Activated T-cell treated with anti-CD3 and anti-CD28 coated beads, Interleukin-2, amount 50 U/mL, for 24 hours (primary cell): Measurements from ENCODE around the gene DUSP2.
"Not testable (repeated sequence)": the region's sequence is repeated elsewhere in the genome, so short reads cannot be mapped to it uniquely, and the experiment has no call there.

ENCODE experiments used
- DNase-seq: peaks from one replicate; pipeline ENCODE4 v3.0.0-alpha.2; 2020
- H3K27ac Mint-ChIP-seq: 2 replicates; pipeline ENCODE4 v1.8.0; 2020; ENCODE audit warnings: mild to moderate bottlenecking, mixed read lengths
- H3K27me3 Mint-ChIP-seq: 2 replicates; pipeline ENCODE4 v1.8.0; 2020; ENCODE audit warnings: mixed read lengths
- H3K36me3 Mint-ChIP-seq: 2 replicates; pipeline ENCODE4 v1.8.0; 2020; ENCODE audit warnings: low read depth, mixed read lengths
- H3K4me1 Mint-ChIP-seq: 2 replicates; pipeline ENCODE4 v1.8.0; 2020; ENCODE audit warnings: low read depth, mixed read lengths
- H3K4me3 Mint-ChIP-seq: 2 replicates; pipeline ENCODE4 v1.8.0; 2020; ENCODE audit warnings: mild to moderate bottlenecking, moderate library complexity, mixed read lengths
- H3K9me3 Mint-ChIP-seq: 2 replicates; pipeline ENCODE4 v1.8.0; 2020; ENCODE audit warnings: mixed read lengths

DUSP2 gene

DNA sequence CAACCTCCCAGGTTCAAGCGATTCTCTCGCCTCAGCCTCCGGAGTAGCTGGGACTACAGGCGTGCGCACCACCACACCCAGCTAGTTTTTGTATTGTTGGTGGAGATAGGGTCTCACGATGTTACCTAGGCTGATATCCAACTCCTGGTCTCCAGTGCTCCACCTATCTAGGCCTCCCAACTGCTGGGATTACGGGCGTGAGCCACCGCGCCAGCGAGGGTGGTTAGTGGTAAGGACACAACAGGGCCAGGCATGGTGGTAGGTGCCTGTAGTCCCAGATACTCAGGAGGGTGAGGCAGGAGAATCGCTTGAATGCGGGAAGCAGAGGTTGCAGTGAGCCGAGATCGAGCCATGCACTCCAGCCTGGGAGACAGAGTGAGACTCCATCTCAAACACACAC lies 26.6 kb upstream of the DUSP2 start:
- no peak for DNase-seq
- Mint-ChIP-seq H3K27ac (peak overlapping the region; percentile 45), H3K9me3 (peaks cover 4% of the 10 kb centered on the region), H3K27me3 (no peaks in the 10 kb centered on the region), H3K36me3 (no peaks in the 10 kb centered on the region), H3K4me3 (no peak overlapping the region), H3K4me1 (peaks cover 49% of the 10 kb centered on the region)

DNA sequence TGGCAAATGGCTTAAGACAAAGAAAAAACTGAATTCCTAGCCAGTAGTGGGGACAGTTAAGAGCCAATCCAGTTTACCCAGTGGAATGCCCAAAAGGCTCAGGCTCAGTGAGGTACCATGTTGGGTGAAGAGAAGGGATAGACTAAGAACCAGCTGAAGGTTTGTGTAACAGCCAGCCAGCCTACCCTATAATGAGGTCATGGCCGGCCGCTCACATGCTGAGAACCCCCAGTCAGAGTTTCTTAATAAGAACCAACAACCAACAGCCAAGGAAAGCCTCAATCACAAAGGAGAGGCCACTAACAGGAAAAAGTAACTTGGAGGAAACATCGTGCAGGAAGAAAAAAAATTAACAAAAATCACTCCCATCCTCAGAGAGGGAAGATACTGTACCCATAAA lies 25.4 kb upstream of the DUSP2 start:
- H3K4me1 Mint-ChIP-seq, result peaks cover 53% of the 10 kb centered on the region
- DNase-seq, result no peak
- peak overlapping the region; percentile 28 for H3K27ac Mint-ChIP-seq
- no peaks in the 10 kb centered on the region for H3K36me3 Mint-ChIP-seq
- H3K9me3 Mint-ChIP-seq, result peaks cover 4% of the 10 kb centered on the region
- no peaks in the 10 kb centered on the region for H3K27me3 Mint-ChIP-seq
- H3K4me3 Mint-ChIP-seq, result no peak overlapping the region

DNA sequence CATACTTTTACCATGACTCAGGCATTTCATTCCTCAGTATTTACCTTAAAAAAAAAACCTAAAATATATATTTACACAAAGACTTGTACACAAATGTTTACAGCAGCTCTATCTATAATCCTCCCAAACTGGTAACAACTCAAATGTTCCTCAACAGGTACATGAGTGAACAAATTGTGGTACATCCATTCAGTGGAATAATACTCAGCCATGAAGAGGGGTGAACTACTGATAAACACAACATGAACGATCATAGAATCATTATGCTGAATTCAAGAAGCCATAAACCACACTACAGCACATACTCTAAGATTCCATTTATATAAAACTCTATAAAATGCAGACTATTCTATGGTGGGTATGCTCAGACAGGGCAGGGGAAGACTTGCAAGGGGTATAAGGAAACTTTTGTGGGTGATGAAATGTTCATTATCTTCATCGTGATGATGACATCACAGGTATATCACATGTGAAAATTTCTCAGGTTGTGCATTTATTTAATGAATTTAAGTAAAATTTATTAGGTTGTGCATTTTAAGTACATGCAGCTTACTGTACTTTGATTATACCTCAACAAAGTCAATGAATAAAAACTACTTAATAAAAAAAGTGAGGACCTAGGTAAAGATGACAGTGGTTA lies 24.7 kb upstream of the DUSP2 start:
- Mint-ChIP-seq H3K27ac (no peak overlapping the region), H3K36me3 (no peaks in the 10 kb centered on the region), H3K4me3 (no peak overlapping the region), H3K4me1 (peaks cover 56% of the 10 kb centered on the region), H3K9me3 (peaks cover 4% of the 10 kb centered on the region), H3K27me3 (no peaks in the 10 kb centered on the region)
- no peak for DNase-seq

DNA sequence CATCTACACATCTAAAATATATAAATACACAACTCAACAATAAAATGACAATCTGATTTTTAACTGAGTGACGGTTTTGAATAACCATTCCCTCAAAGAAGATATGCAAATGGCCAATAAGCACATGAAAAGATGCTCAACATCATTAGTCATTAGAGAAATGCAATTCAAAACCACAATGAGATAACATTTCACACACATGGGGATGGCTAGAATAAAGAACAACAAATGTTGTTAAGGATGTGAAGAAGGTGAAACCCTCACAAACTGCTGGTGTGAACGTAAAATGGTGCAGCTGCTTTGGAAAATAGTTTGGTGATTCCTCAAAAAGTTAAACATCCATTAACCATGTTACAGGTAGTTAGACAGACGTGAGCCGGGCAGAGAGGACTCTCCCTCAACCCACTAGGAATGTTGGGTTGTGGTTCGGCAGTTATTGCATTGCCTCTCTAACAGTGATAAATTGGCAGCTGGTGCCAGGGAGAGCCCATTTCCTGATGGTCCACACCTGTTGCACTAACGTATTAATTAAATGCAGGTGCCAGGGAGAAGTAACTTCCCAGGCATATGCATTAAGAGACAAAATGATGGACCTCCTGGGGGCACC lies 22.3 kb upstream of the DUSP2 start:
- Mint-ChIP-seq H3K4me1 (peaks cover 67% of the 10 kb centered on the region), H3K27ac (peak overlapping the region; percentile 73)

DNA sequence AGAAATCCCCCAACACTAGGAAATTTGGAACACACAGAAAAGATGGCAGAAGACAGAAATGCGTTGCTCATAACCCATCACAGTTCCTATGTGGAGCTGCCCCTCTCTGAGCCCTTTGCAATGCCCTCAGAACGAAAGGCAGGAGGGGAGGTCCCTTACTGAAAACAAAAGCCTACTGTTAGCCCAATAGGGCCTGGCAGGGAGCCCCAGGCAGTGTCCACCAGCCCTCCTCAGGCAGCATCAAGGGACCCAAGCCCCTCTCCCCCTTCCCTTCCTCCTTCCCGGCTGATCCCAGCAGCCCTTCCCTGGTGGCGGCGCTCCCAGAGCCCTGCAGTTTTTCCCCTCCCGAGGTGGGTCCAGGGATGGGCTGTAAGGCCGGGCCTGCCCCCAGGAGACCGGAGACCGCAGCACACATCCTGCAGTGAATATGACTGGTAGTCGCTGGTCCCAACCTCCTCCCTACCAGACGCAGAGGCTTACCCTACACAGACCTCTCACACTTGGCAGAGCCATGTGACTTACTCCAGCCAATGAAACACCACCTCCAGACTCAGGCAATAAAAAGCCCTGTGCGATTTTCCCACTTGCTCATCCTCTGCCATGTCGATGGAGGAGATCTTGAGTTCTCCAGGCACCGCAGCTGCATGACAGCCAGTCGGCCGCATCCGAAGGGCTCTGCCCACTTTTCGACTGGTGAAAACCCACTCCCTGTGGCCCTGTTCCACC lies 19.4 kb upstream of the DUSP2 start:
- H3K27ac Mint-ChIP-seq, result peak overlapping the region; percentile 99
- H3K4me1 Mint-ChIP-seq, result peaks cover 82% of the 10 kb centered on the region
- no peaks in the 10 kb centered on the region for H3K27me3 Mint-ChIP-seq
- peak; percentile 84 for DNase-seq
- H3K4me3 Mint-ChIP-seq, result peak overlapping the region; percentile 75
- peaks cover 5% of the 10 kb centered on the region for H3K36me3 Mint-ChIP-seq
- H3K9me3 Mint-ChIP-seq, result peaks cover 10% of the 10 kb centered on the region

More for the DNA sequence above, 22.3 kb upstream of the DUSP2 start:
- peaks cover 4% of the 10 kb centered on the region for H3K9me3 Mint-ChIP-seq
- no peaks in the 10 kb centered on the region for H3K27me3 Mint-ChIP-seq
- no peaks in the 10 kb centered on the region for H3K36me3 Mint-ChIP-seq
- no peak overlapping the region for H3K4me3 Mint-ChIP-seq
- no peak for DNase-seq

DNA sequence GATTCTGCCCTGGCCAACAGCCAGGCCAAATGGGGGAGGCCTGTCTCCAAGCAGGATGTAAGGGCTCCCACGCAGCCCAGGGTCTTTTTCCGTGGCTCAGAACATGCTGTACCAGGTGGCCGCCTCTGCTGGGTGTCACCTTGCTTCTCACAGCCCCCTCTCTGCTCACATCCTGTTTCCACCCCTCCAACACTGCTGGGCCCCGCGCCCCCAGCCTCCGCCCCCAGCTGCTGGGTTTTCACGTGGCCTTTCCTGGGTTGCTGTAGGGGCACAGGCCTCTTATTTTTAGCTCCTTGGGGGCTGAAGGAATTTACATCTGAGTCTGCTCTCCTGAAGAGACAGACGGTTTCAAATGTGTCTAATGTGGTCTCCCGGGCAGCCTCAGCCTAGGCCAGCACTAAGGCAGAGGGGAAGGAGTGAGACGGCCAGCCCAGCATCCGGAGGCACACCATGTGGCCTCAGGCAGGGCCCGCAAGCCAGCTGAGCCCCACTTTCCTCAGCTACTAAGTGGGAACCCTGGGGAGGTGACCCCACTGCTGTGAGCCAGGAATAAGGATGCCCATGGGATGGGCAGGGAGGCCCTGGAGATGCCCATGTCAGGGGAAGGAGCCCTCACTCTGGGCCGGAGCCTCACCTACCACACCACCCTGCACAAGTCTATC lies 18.7 kb upstream of the DUSP2 start:
- peak; percentile 91 for DNase-seq

DNA sequence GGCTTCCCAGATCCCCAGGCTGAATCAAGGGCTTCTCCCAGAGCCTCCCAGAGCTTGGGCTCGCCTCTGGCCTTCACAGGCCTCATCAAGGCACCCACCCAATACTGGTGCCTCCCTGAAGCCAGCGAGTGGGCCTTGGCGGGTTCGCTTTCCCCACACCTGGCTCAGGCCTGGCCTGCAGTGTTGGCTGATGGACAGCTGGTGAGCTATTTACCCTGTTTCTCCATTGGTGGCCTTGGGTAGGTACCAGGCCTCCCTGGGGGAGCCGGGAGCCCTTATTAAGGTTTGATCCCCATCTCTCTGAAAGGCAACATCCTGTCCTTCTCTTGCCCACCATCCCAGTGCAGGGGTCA lies 18.2 kb upstream of the DUSP2 start:
- DNase-seq, result no peak
- H3K36me3 Mint-ChIP-seq, result peaks cover 5% of the 10 kb centered on the region
- peaks cover 85% of the 10 kb centered on the region for H3K4me1 Mint-ChIP-seq
- H3K27me3 Mint-ChIP-seq, result no peaks in the 10 kb centered on the region
- H3K4me3 Mint-ChIP-seq, result peak overlapping the region; percentile 75
- peak overlapping the region; percentile 99 for H3K27ac Mint-ChIP-seq
- H3K9me3 Mint-ChIP-seq, result peaks cover 7% of the 10 kb centered on the region

More for the DNA sequence above, 18.7 kb upstream of the DUSP2 start:
- peaks cover 83% of the 10 kb centered on the region for H3K4me1 Mint-ChIP-seq
- peaks cover 5% of the 10 kb centered on the region for H3K36me3 Mint-ChIP-seq
- H3K27me3 Mint-ChIP-seq, result no peaks in the 10 kb centered on the region
- peaks cover 7% of the 10 kb centered on the region for H3K9me3 Mint-ChIP-seq
- H3K4me3 Mint-ChIP-seq, result peak overlapping the region; percentile 75
- H3K27ac Mint-ChIP-seq, result peak overlapping the region; percentile 99

DNA sequence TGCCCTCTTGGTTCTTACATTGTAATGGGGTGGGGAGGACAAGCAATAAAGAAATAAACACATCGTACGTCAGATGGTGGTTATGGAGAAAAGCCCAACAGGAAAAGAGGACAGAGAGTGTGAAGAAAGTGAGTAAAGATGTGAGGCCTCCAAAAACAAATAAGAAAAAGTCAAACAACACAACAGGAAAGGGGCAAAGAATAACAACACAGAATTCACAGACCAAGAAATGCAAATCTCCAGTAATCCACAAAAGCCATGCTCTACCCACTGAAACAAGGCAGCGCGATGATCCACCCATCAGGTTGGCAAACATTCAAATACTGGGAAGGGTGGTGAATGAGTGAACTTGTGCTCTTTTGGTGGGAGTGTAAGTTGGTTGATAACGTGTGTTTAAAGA lies 16.7 kb upstream of the DUSP2 start:
- H3K4me3 Mint-ChIP-seq, result peak overlapping the region; percentile 9
- no peaks in the 10 kb centered on the region for H3K27me3 Mint-ChIP-seq
- no peak for DNase-seq
- H3K36me3 Mint-ChIP-seq, result peaks cover 5% of the 10 kb centered on the region
- peaks cover 86% of the 10 kb centered on the region for H3K4me1 Mint-ChIP-seq
- peak overlapping the region; percentile 99 for H3K27ac Mint-ChIP-seq
- H3K9me3 Mint-ChIP-seq, result peaks cover 7% of the 10 kb centered on the region

DNA sequence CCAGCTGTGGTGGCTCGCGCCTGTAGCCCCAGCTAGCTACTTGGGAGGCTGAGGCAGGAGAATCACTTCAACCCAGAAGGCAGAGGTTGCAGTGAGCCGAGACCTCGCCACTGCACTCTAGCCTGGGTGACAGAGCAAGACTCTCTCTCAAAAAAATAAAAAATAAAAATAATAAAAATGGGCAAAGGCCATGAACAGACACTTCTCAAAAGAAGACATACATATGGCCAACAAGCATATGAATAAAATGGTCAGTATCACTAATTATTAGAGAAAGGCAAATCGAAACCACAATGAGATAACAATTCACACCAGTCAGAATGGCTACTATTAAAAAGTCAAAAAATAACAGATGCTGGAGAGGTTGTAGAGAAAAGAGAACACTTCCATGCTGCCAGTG lies 15.1 kb upstream of the DUSP2 start:
- H3K9me3 Mint-ChIP-seq, H3K27me3 Mint-ChIP-seq, H3K36me3 Mint-ChIP-seq, DNase-seq, H3K4me3 Mint-ChIP-seq: not testable (repeated sequence)
- peak overlapping the region; percentile 95 for H3K27ac Mint-ChIP-seq
- H3K4me1 Mint-ChIP-seq, result peaks cover 96% of the 10 kb centered on the region

DNA sequence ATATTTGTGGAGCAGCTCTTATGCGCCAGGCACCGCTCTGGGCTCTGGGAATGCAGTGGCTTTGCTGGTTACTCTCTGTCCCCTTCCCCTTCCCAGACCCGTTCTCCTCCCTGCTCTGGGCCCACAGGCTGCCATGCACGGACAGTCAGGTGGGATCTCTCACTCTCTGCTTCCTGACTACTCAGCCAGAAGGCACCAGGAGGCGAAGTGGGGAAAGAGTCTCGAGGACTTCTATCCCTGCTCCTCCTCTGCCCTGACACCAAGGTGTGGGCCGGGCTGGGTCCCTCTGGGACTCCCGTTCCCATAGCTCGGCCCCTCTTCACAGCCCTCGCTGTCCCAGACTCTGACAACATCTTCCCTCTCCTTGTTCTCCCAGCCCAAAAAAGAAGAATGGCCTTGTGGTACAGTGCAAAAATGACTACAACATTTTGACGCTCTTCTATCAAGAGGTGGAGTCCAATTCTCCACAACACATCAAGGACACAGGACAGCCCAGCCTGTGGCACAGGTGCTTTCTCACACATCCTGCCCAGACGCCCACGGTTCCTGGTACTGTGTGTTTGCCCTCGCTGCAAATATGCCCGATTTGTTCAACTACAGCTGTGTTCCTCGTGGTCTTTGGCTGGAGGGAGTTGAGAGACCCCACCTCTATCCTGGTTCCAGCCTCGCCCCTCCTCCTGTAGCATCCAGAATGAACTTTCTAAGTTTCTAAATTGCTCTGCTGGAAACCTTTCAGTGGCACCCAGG lies 14.0 kb upstream of the DUSP2 start:
- peak; percentile 71 for DNase-seq
- H3K27me3 Mint-ChIP-seq, result no peaks in the 10 kb centered on the region
- peak overlapping the region; percentile 54 for H3K4me3 Mint-ChIP-seq
- peak overlapping the region; percentile 95 for H3K27ac Mint-ChIP-seq
- H3K4me1 Mint-ChIP-seq, result peaks cover 96% of the 10 kb centered on the region
- peaks cover 5% of the 10 kb centered on the region for H3K36me3 Mint-ChIP-seq
- peaks cover 7% of the 10 kb centered on the region for H3K9me3 Mint-ChIP-seq

DNA sequence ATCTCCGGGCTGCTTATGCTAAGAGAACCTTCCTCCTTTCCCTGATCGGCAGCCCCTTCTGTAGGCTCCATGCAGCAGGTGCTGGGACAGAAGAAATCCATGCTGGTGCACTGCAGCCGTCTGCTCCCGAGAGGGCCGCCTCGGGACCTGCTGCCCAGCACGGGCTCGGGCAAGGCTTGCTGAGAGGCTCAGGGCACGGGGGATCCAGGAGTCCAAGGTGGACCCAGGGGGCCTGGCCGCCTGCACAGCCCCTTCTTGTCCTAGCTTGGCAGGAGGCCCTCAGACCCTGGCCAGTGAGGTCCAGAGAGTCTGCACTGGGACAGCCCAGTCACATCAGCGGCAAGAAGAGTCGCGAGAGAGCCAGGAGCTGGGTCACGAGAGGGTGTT lies 13.3 kb upstream of the DUSP2 start:
- H3K27me3 Mint-ChIP-seq, result no peaks in the 10 kb centered on the region
- peaks cover 7% of the 10 kb centered on the region for H3K9me3 Mint-ChIP-seq
- peaks cover 5% of the 10 kb centered on the region for H3K36me3 Mint-ChIP-seq
- peak; percentile 51 for DNase-seq
- H3K4me3 Mint-ChIP-seq, result peak overlapping the region; percentile 54
- peaks cover 94% of the 10 kb centered on the region for H3K4me1 Mint-ChIP-seq
- H3K27ac Mint-ChIP-seq, result peak overlapping the region; percentile 95

DNA sequence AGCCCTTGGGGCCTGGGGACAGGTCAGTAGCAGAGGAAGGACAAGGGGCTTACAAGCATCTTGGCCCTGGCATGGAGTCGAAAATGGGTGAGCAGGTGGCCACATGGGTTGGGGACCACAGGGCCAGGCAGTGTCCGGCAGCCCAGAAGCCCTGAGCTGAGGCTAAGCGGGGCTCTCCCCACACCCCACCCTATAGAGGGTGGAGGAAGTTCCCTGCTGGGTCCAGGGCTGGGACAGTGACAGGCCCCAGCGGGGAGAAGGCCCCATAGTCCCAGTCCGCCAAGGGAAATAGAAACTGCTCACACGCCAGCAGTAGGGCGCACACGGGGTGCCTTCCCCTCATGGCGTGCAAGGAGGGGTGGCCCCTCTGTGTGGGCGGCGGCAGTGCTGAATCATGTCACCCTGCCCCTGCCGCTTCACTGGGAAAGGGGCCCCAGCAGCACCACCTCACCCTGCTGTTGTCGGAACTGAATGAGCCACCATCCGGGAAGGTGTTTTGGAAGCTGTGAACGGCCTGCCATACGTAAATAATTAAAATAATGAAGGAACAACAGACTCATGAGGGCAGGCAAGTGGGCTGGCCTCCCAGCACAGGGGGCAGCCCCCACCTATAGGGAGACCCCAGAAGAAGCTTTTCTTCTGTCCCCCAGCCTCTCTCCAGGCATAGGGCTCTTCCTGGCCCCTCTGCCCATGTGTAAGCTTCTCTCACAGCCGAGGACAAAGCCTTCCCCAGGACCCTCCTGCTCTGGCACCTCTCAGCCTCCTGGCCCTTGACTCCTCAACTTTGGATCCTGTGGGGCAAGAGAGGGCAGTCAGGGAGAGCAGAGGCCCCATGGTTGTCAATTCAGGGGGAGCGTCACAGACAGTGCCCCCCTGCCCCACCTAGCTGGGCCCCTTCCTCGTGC lies 12.7 kb upstream of the DUSP2 start:
- Mint-ChIP-seq H3K4me3 (peak overlapping the region; percentile 54), H3K36me3 (peaks cover 5% of the 10 kb centered on the region), H3K27me3 (no peaks in the 10 kb centered on the region), H3K9me3 (peaks cover 7% of the 10 kb centered on the region), H3K27ac (peak overlapping the region; percentile 95), H3K4me1 (peaks cover 94% of the 10 kb centered on the region)
- DNase-seq, result peak; percentile 96

DNA sequence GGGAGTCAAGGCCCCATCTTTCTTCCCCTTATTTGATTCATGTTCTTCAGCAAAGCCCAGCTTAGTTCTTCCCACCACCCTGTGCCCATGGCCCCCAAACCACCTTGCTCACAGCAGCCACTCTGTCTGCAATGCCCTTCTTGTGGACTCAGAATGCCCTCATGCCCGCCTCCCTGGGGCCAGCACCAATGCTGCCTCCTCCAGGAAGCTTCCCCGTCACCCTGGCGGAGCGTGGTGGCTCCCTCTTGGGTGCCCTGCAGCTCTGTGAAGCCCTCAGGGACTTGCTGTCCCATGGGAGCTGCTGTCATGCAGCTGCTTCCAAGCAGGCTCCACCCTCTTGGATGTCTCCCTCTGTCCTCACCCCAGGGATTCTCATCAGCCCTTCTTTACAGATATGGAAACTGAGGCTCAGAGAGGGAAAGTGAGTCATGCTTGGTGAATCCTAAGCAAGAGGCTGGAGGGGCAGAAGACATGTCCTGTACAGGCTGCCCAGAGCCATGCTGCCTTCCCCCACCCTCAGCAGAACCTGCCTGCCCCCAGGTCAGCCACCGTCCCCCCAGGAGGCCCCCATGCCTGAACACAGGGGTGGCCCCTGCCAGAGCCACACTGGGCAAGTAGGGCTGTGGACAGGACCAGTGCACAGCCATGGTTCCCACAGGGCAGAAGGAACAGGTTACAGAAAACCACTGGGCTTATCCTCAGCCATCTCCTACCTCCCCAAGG lies 11.8 kb upstream of the DUSP2 start:
- H3K36me3 Mint-ChIP-seq, result peaks cover 5% of the 10 kb centered on the region
- H3K4me3 Mint-ChIP-seq, result peak overlapping the region; percentile 54
- no peaks in the 10 kb centered on the region for H3K27me3 Mint-ChIP-seq
- H3K27ac Mint-ChIP-seq, result peak overlapping the region; percentile 95
- peaks cover 7% of the 10 kb centered on the region for H3K9me3 Mint-ChIP-seq
- H3K4me1 Mint-ChIP-seq, result peaks cover 93% of the 10 kb centered on the region
- DNase-seq, result peak; percentile 67
